GM21515 (cell line): ENCODE measurements around the gene CUL9.
A peak's percentile ranks its signal among the peaks of the same experiment; 100 is the strongest.

ENCODE experiments used
- ATAC-seq: cut with Tn5 transposase; IDR thresholded peaks from one replicate; pipeline ENCODE4 v1.9.1; 2021; ENCODE audit not compliant: unreplicated experiment

Gene CUL9

GRCh38 chr6:43172104-43173007 lies 9.6 kb upstream of the CUL9 start:
- no peak for ATAC-seq

- no peak for ATAC-seq
Measured at GRCh38 chr6:43173591-43174262, 8.3 kb upstream of the CUL9 start.

GRCh38 chr6:43174263-43175112 lies 7.5 kb upstream of the CUL9 start:
- ATAC-seq = peak; percentile 62

GRCh38 chr6:43175676-43176422 lies 6.1 kb upstream of the CUL9 start:
- no peak for ATAC-seq

- ATAC-seq = no peak
Measured at GRCh38 chr6:43176423-43176786, 5.6 kb upstream of the CUL9 start.

- ATAC-seq = no peak
Measured at GRCh38 chr6:43178150-43178549, 3.8 kb upstream of the CUL9 start.

- no peak for ATAC-seq
Measured at GRCh38 chr6:43178951-43179830, 2.8 kb upstream of the CUL9 start.

GRCh38 chr6:43180058-43180457 lies 1.9 kb upstream of the CUL9 start:
- ATAC-seq = no peak

- no peak for ATAC-seq
Measured at GRCh38 chr6:43180985-43181384, 1.0 kb upstream of the CUL9 start.

- ATAC-seq = peak; percentile 22
Measured at GRCh38 chr6:43181621-43181941, 415 bp upstream of the CUL9 start.

- ATAC-seq = no peak
Measured at GRCh38 chr6:43183441-43183840, 1.4 kb downstream of the CUL9 start.

- no peak for ATAC-seq
Measured at GRCh38 chr6:43184268-43184985, 2.4 kb downstream of the CUL9 start.

GRCh38 chr6:43185391-43185985 lies 3.5 kb downstream of the CUL9 start:
- no peak for ATAC-seq

- ATAC-seq = no peak
Measured at GRCh38 chr6:43186019-43186418, 4.0 kb downstream of the CUL9 start.

GRCh38 chr6:43186706-43187105 lies 4.7 kb downstream of the CUL9 start:
- no peak for ATAC-seq

GRCh38 chr6:43187821-43188220 lies 5.8 kb downstream of the CUL9 start:
- no peak for ATAC-seq

GRCh38 chr6:43188426-43188825 lies 6.4 kb downstream of the CUL9 start:
- ATAC-seq = no peak

- no peak for ATAC-seq
Measured at GRCh38 chr6:43189776-43190304, 7.8 kb downstream of the CUL9 start.

GRCh38 chr6:43192911-43193310 lies 10.9 kb downstream of the CUL9 start:
- ATAC-seq = no peak
